HCT116 (cell line): ENCODE results near the gene GPC5. TPM values are rescaled to one million over a fixed set of nuclear protein-coding genes. Genes with fewer than 3 reads are reported as not detected.

ENCODE experiments used
- ATAC-seq: fragments of 200-7000 bp; cut with Tn5 transposase; 2 replicates; pipeline ENCODE4 v1.9.1; 2020; ENCODE audit warnings: mild to moderate bottlenecking, moderate library complexity
- BruUV-seq: library from RNA; stranded (reverse); fragments of 400-500 nt; replicated peaks from 2 replicates; lab custom pipeline; 2021; lab: Mats Ljungman, UMichigan
- CTCF ChIA-PET: fragments of 300-600 bp; sonication (Branson Sonifier 250); formaldehyde crosslinking; loops from one replicate; lab custom pipeline; 2021; ENCODE audit warnings: antibody characterized with exemption; lab: Charles Lee
- POLR2A ChIA-PET: fragments of 300-600, 350-600 bp; sonication (Branson Sonifier 250); formaldehyde crosslinking; loops from one replicate; lab custom pipeline; 2021; ENCODE audit warnings: antibody characterized with exemption; lab: Charles Lee
- RAD21 ChIA-PET, 2 experiments: fragments of 300-600 bp; sonication (Branson Sonifier 250); formaldehyde crosslinking; loops; one replicate each; lab custom pipeline; 2023; ENCODE audit warnings: low total read pairs in 2 of 2; ENCODE audit not compliant: uncharacterized antibody in 2 of 2, unreplicated experiment in 2 of 2, low non-redundant PET in 1 of 2; lab: Charles Lee
- DNase-seq: peaks from one replicate; pipeline ENCODE4 v3.0.0-alpha.2; 2010; ENCODE audit warnings: low read depth, low spot score
- H2AFZ ChIP-seq: fragments of 200-600 bp; shearing (Covaris generic), sonication (generic); 2 replicates; pipeline ENCODE4 v1.6.1; 2017; ENCODE audit warnings: low read depth, mixed run types, mixed read lengths, antibody characterized with exemption, low read length; ENCODE audit not compliant: poor library complexity, severe bottlenecking
- H3K27ac ChIP-seq: 2 replicates; pipeline ENCODE4 v1.5.1; 2012; ENCODE audit warnings: low read depth, low read length
- H3K27me3 ChIP-seq: fragments of 200-600 bp; sonication (generic); 2 replicates; pipeline ENCODE4 v1.6.1; 2016; ENCODE audit warnings: mixed run types, low read length, mixed read lengths; ENCODE audit not compliant: insufficient read depth
- H3K36me3 ChIP-seq, 2 experiments: fragments of 200-500 bp in 1 of 2; fragments of 200-600 bp in 1 of 2; sonication (Bioruptor generic) in 1 of 2; sonication (generic) in 1 of 2; 2 replicates each; pipeline versions ENCODE4 v1.5.1 to v1.6.1; 2014 to 2016; ENCODE audit warnings: low read length in 2 of 2, inconsistent platforms in 1 of 2, mixed read lengths in 1 of 2, mixed run types in 1 of 2; ENCODE audit not compliant: insufficient read depth in 2 of 2, control insufficient read depth in 1 of 2
- H3K4me1 ChIP-seq, 2 experiments: fragments of 200-600 bp in 1 of 2; sonication (generic) in 1 of 2; 2 replicates each; pipeline versions ENCODE4 v1.5.1 to v1.6.1; 2012 to 2017; ENCODE audit warnings: low read length in 2 of 2, inconsistent platforms in 1 of 2, mild to moderate bottlenecking in 1 of 2, mixed read lengths in 1 of 2, mixed run types in 1 of 2, moderate library complexity in 1 of 2; ENCODE audit not compliant: insufficient read depth in 2 of 2, control insufficient read depth in 1 of 2
- H3K4me2 ChIP-seq: fragments of 200-600 bp; sonication (generic); 2 replicates; pipeline ENCODE4 v1.6.1; 2017; ENCODE audit warnings: mixed run types, low read length, mixed read lengths
- H3K4me3 ChIP-seq, 2 experiments: fragments of 200-600 bp in 1 of 2; sonication (generic) in 1 of 2; replicated peaks in 1 of 2; 2 replicates each; pipeline ENCODE4 v1.5.1; 2011 to 2016; ENCODE audit warnings: low read length in 2 of 2, control low read depth in 1 of 2, low read depth in 1 of 2, mild to moderate bottlenecking in 1 of 2, mixed read lengths in 1 of 2, mixed run types in 1 of 2
- H3K79me2 ChIP-seq: fragments of 200-600 bp; sonication (generic); 2 replicates; pipeline ENCODE4 v1.6.1; 2017; ENCODE audit warnings: mild to moderate bottlenecking, mixed run types, low read length, moderate library complexity, mixed read lengths; ENCODE audit not compliant: insufficient read depth
- H3K9ac ChIP-seq: fragments of 200-600 bp; sonication (generic); 2 replicates; pipeline ENCODE4 v1.6.1; 2016; ENCODE audit warnings: low read length, mixed read lengths
- H3K9me2 ChIP-seq: fragments of 200-600 bp; sonication (generic), shearing (Covaris generic); 2 replicates; pipeline ENCODE4 v1.6.1; 2017; ENCODE audit warnings: mixed run types, mild to moderate bottlenecking, moderate library complexity; ENCODE audit not compliant: insufficient read depth
- H3K9me3 ChIP-seq, 2 experiments: fragments of 200-500 bp in 1 of 2; fragments of 200-600 bp in 1 of 2; sonication (Bioruptor generic) in 1 of 2; sonication (generic) in 1 of 2; 2 replicates each; pipeline ENCODE4 v1.6.1; 2014 to 2017; ENCODE audit warnings: low read length in 2 of 2, mixed read lengths in 2 of 2, inconsistent platforms in 1 of 2, low read depth in 1 of 2, mild to moderate bottlenecking in 1 of 2, mixed run types in 1 of 2, moderate library complexity in 1 of 2; ENCODE audit not compliant: control insufficient read depth in 1 of 2, insufficient read depth in 1 of 2
- H4K20me1 ChIP-seq: fragments of 200-600 bp; sonication (generic), shearing (Covaris generic); 2 replicates; pipeline ENCODE4 v1.6.1; 2017; ENCODE audit warnings: mixed run types, mild to moderate bottlenecking, moderate library complexity; ENCODE audit not compliant: insufficient read depth
- EGR1 ChIP-seq: IDR thresholded peaks from 2 replicates; pipeline ENCODE4 v1.6.1; 2012; ENCODE audit warnings: low read depth
- EZH2 ChIP-seq: fragments of 200-600 bp; sonication (generic); IDR thresholded peaks from 2 replicates; pipeline ENCODE4 v1.6.1; 2017; ENCODE audit warnings: antibody characterized with exemption, mixed run types
- FOSL1 ChIP-seq: IDR thresholded peaks from 2 replicates; pipeline ENCODE4 v1.6.1; 2012; ENCODE audit warnings: low read depth
- POLR2A ChIP-seq: IDR thresholded peaks from 2 replicates; pipeline ENCODE4 v1.7.0; 2011; ENCODE audit warnings: borderline replicate concordance; ENCODE audit not compliant: insufficient read depth, insufficient read length; ENCODE audit errors: extremely low read depth
- POLR2AphosphoS5 ChIP-seq: IDR thresholded peaks from 2 replicates; pipeline ENCODE4 v1.6.1; 2011; ENCODE audit warnings: mild to moderate bottlenecking, low read depth, low read length, moderate library complexity
- SIN3A ChIP-seq: IDR thresholded peaks from 2 replicates; pipeline ENCODE4 v1.6.1; 2012; ENCODE audit warnings: low read depth
- SP1 ChIP-seq: IDR thresholded peaks from 2 replicates; pipeline ENCODE4 v1.6.1; 2012; ENCODE audit warnings: low read depth
- SRF ChIP-seq: IDR thresholded peaks from 2 replicates; pipeline ENCODE4 v1.6.1; 2012; ENCODE audit warnings: low read depth
- TCF7L2 ChIP-seq: IDR thresholded peaks from 2 replicates; pipeline ENCODE4 v1.7.0; 2011; ENCODE audit warnings: borderline replicate concordance, inconsistent platforms; ENCODE audit not compliant: insufficient read depth, insufficient read length; ENCODE audit errors: extremely low read depth
- ZFX ChIP-seq: fragments of 450-650 bp; IDR thresholded peaks from 2 replicates; pipeline ENCODE4 v1.6.1; 2017
- intact Hi-C: fragments of 100-400 bp; cut with micrococcal nuclease; formaldehyde crosslinking; loops from 2 replicates; pipeline ENCODE4 v1.10.0; 2022
- total RNA-seq: library from RNA; stranded (reverse); gene quantifications from one replicate; pipeline ENCODE4 v1.2.1, GENCODE V29; 2021; ENCODE audit not compliant: unreplicated experiment
- TF ChIP-seq, protein P1 (sequence below): IDR thresholded peaks from 2 replicates; pipeline ENCODE4 v1.6.1; 2012; ENCODE audit warnings: low read depth
- TF ChIP-seq, protein P2 (sequence below): IDR thresholded peaks from 2 replicates; pipeline ENCODE4 v1.6.1; 2012

GPC5 gene
- total RNA-seq, 1 experiment from 2014 or later = not detected

DNA sequence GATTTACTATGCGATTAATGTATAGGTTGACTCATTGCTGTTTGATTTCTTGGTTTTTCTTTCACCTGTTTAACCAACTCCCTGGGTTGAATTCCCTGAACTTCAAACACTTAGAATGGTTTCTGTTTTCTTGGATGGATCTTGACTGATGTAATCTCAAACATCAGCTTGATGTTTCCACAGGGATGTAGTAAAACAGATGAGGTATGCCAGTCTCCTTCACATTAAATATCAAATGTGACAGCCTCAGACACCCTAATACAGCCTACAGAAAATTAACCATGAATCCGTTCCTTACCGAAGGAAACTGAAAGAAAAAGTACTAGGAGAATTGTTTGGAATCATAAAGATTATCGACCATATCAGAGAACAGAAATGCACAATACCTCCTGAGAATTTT, 631.2 kb downstream of the GPC5 start (continued):
- TF ChIP-seq, protein P1, sequence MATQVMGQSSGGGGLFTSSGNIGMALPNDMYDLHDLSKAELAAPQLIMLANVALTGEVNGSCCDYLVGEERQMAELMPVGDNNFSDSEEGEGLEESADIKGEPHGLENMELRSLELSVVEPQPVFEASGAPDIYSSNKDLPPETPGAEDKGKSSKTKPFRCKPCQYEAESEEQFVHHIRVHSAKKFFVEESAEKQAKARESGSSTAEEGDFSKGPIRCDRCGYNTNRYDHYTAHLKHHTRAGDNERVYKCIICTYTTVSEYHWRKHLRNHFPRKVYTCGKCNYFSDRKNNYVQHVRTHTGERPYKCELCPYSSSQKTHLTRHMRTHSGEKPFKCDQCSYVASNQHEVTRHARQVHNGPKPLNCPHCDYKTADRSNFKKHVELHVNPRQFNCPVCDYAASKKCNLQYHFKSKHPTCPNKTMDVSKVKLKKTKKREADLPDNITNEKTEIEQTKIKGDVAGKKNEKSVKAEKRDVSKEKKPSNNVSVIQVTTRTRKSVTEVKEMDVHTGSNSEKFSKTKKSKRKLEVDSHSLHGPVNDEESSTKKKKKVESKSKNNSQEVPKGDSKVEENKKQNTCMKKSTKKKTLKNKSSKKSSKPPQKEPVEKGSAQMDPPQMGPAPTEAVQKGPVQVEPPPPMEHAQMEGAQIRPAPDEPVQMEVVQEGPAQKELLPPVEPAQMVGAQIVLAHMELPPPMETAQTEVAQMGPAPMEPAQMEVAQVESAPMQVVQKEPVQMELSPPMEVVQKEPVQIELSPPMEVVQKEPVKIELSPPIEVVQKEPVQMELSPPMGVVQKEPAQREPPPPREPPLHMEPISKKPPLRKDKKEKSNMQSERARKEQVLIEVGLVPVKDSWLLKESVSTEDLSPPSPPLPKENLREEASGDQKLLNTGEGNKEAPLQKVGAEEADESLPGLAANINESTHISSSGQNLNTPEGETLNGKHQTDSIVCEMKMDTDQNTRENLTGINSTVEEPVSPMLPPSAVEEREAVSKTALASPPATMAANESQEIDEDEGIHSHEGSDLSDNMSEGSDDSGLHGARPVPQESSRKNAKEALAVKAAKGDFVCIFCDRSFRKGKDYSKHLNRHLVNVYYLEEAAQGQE = no peak
- no peak for TF ChIP-seq SIN3A
- TF ChIP-seq POLR2AphosphoS5 = no peak
- TF ChIP-seq SRF = no peak

DNA sequence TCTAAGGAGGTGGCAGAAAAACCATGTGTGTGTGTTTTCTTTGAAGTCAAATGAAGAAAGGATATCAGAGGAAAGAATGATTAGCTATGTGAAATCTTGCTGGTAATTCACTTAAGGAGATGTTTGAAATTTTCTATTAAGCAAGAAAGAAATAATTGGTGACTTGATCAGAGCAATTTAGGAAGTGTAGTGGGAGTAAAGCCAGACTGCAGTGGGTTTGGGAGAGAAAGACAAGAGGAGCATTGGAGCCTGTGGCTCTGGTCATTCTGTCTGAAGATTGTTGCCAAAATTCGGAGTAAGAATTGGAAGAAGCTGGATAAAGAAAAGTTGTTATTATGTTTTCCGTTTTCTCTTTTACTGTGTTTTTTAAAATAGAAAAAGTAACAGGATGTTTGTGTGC, 640.5 kb downstream of the GPC5 start:
- ATAC-seq (no peak), DNase-seq (no peak)
- no peak overlapping the region for H3K9ac ChIP-seq
- RAD21 ChIA-PET = no interaction called here
- H3K27ac ChIP-seq = no peak overlapping the region
- H2AFZ ChIP-seq = no peak overlapping the region
- H3K27me3 ChIP-seq = no peaks in the 10 kb centered on the region
- POLR2A ChIA-PET = no interaction called here
- BruUV-seq = no TSS peak
- CTCF ChIA-PET = no interaction called here
- peaks cover 5 to 8% of the 10 kb centered on the region in 2 experiments; a peak in 2 of 4 replicates for H3K9me3 ChIP-seq
- no peak overlapping the region for H3K4me2 ChIP-seq
- H3K36me3 ChIP-seq = no peaks in the 10 kb centered on the region
- H3K4me3 ChIP-seq = no peak overlapping the region
- no peak for TF ChIP-seq EZH2
- TF ChIP-seq SIN3A = no peak
- no peak for TF ChIP-seq FOSL1
- TF ChIP-seq, protein P2, sequence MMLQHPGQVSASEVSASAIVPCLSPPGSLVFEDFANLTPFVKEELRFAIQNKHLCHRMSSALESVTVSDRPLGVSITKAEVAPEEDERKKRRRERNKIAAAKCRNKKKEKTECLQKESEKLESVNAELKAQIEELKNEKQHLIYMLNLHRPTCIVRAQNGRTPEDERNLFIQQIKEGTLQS = no peak
- no peak for TF ChIP-seq TCF7L2
- no peak for TF ChIP-seq ZFX
- no peak for TF ChIP-seq POLR2A
- TF ChIP-seq SP1 = no peak
- TF ChIP-seq EGR1 = no peak
- TF ChIP-seq SRF = no peak
- H3K79me2 ChIP-seq = no peaks in the 10 kb centered on the region
- H3K9me2 ChIP-seq = no peaks in the 10 kb centered on the region
- no peaks in the 10 kb centered on the region for H3K4me1 ChIP-seq
- intact Hi-C loops = no loop called here
- no peaks in the 10 kb centered on the region for H4K20me1 ChIP-seq
